GM12878 (cell line): ENCODE results near the gene CTNNA3. TPM values are rescaled to one million over a fixed set of nuclear protein-coding genes. Genes with fewer than 3 reads are reported as not detected.

Experiments
- ATAC-seq: fragments of 200-7000 bp; cut with Tn5 transposase; 3 replicates; pipeline ENCODE4 v1.9.1; 2020; ENCODE audit warnings: mild to moderate bottlenecking, moderate library complexity
- BruUV-seq: library from RNA; stranded (reverse); fragments of 400-500 nt; replicated peaks from 2 replicates; lab custom pipeline; 2021; lab: Mats Ljungman, UMichigan
- CTCF ChIA-PET: fragments of 300-600 bp; sonication (Branson Sonifier 250); formaldehyde crosslinking; extraction: SDS; loops from one replicate; lab custom pipeline; 2021; ENCODE audit warnings: inconsistent platforms; lab: Yijun Ruan, JAX
- POLR2A ChIA-PET: fragments of 350-600 bp; formaldehyde crosslinking; extraction: SDS; loops from one replicate; lab custom pipeline; 2021; ENCODE audit warnings: inconsistent platforms; lab: Charles Lee
- RAD21 ChIA-PET: fragments of 300-600 bp; sonication (Branson Sonifier 250); formaldehyde crosslinking; loops from one replicate; lab custom pipeline; 2023; ENCODE audit warnings: antibody characterized with exemption; ENCODE audit not compliant: unreplicated experiment; lab: Charles Lee
- SMC1A ChIA-PET: fragments of 300-600 bp; sonication (Branson Sonifier 250); formaldehyde crosslinking; loops from one replicate; lab custom pipeline; 2023; ENCODE audit not compliant: unreplicated experiment, uncharacterized antibody; lab: Charles Lee
- DNase-seq: peaks from one replicate; pipeline ENCODE4 v3.0.0-alpha.2; 2011; ENCODE audit warnings: low read depth, low spot score
- FAIRE-seq: peaks from 3 replicates; lab custom pipeline; 2011; peaks lifted over from hg19 to GRCh38; lab: Jason Lieb, UNC
- H2AFZ ChIP-seq: 2 replicates; pipeline ENCODE4 v1.6.0; 2011; ENCODE audit warnings: low read depth, low read length, control low read depth; ENCODE audit not compliant: control insufficient read depth
- H3K27ac ChIP-seq: 2 replicates; pipeline ENCODE4 v1.5.1; 2011; ENCODE audit warnings: control low read depth; ENCODE audit not compliant: control insufficient read depth, insufficient read depth
- H3K27me3 ChIP-seq, 2 experiments: replicated peaks in 1 of 2; 2 replicates each; pipeline versions ENCODE4 v1.6.0 to v1.6.1; 2011; ENCODE audit warnings: low read length in 1 of 2; ENCODE audit not compliant: control insufficient read depth in 2 of 2, insufficient read depth in 2 of 2
- H3K36me3 ChIP-seq, 2 experiments: 2 replicates each; pipeline ENCODE4 v1.5.1; 2011; ENCODE audit warnings: low read length in 1 of 2; ENCODE audit not compliant: control insufficient read depth in 2 of 2, insufficient read depth in 2 of 2
- H3K4me1 ChIP-seq: 2 replicates; pipeline ENCODE4 v1.6.1; 2011; ENCODE audit warnings: mild to moderate bottlenecking, low read length, moderate library complexity, mixed read lengths; ENCODE audit not compliant: control insufficient read depth, insufficient read depth
- H3K4me2 ChIP-seq: 2 replicates; pipeline ENCODE4 v1.6.0; 2011; ENCODE audit warnings: control low read depth; ENCODE audit not compliant: control insufficient read depth, insufficient read depth
- H3K4me3 ChIP-seq: fragments of 200-600 bp; sonication (generic); 2 replicates; pipeline ENCODE4 v1.5.1; 2016
- H3K79me2 ChIP-seq: 2 replicates; pipeline ENCODE4 v1.6.0; 2011; ENCODE audit warnings: low read length; ENCODE audit not compliant: control insufficient read depth, insufficient read depth
- H3K9ac ChIP-seq: 2 replicates; pipeline ENCODE4 v1.8.0; 2011; ENCODE audit warnings: low read length, control low read depth, mixed read lengths; ENCODE audit not compliant: control insufficient read depth, insufficient read depth
- H3K9me3 ChIP-seq: replicated peaks from 3 replicates; pipeline ENCODE4 v1.5.1; 2011; ENCODE audit warnings: mild to moderate bottlenecking, low read length; ENCODE audit not compliant: control insufficient read depth, insufficient read depth
- H4K20me1 ChIP-seq: 2 replicates; pipeline ENCODE4 v1.6.0; 2011; ENCODE audit not compliant: control insufficient read depth, insufficient read depth
- CHD1 ChIP-seq: IDR thresholded peaks from 2 replicates; pipeline ENCODE4 v1.6.1; 2012; ENCODE audit warnings: low read depth, low read length, improper control_type of control experiment
- GABPA ChIP-seq: IDR thresholded peaks from 2 replicates; pipeline ENCODE4 v1.6.1; 2014; ENCODE audit warnings: antibody characterized with exemption, low read depth, mild to moderate bottlenecking, inconsistent platforms
- MXI1 ChIP-seq: fragments of 150-350 bp; IDR thresholded peaks from 2 replicates; pipeline ENCODE4 v1.6.1; 2011; ENCODE audit warnings: low read depth, mild to moderate bottlenecking, inconsistent platforms, low read length, improper control_type of control experiment
- NFXL1 ChIP-seq: fragments of 450-650 bp; IDR thresholded peaks from 2 replicates; pipeline ENCODE4 v1.6.1; 2017; ENCODE audit warnings: antibody characterized with exemption, mild to moderate bottlenecking, borderline replicate concordance
- NFYB ChIP-seq: IDR thresholded peaks from 2 replicates; pipeline ENCODE4 v1.6.1; 2011; ENCODE audit warnings: low read depth, mild to moderate bottlenecking, low read length, improper control_type of control experiment, moderate library complexity; ENCODE audit not compliant: insufficient read depth
- POU2F2 ChIP-seq: IDR thresholded peaks from 3 replicates; pipeline ENCODE4 v1.6.1; 2011; ENCODE audit warnings: low read depth, mild to moderate bottlenecking, low read length, borderline replicate concordance
- WGBS: methylation state at CpG from one replicate; pipeline ENCODE4 v1.1.6; 2016; ENCODE audit warnings: low lambda C conversion rate; ENCODE audit not compliant: insufficient replicate concordance, insufficient coverage; ENCODE audit errors: missing lambda C conversion rate; 5-methylcytosine and 5-hydroxymethylcytosine counted together
- in situ Hi-C: fragments of 300-500 bp; cut with MboI; formaldehyde crosslinking; loops from 9 replicates; pipeline ENCODE4 v1.14.3; 2018; ENCODE audit warnings: mixed read lengths
- intact Hi-C: fragments of 100-400 bp; cut with micrococcal nuclease; formaldehyde crosslinking; loops from one replicate; pipeline ENCODE4 v1.14.2; 2022; ENCODE audit not compliant: unreplicated experiment
- polyA plus RNA-seq, 11 experiments: library from polyadenylated mRNA; depleted of rRNA in 4 of 11; unstranded in 6 of 11; stranded (reverse) in 5 of 11; fragments of >200 nt; fragmentation: Nextera tagmentation in 4 of 11; fragmentation: Illumina TruSeq in 1 of 11; extraction: Ambion mirVana in 4 of 11; extraction: Trizol in 1 of 11; gene quantifications; 1 replicate in 1 of 11; 2 replicates in 10 of 11; pipeline versions ENCODE4 v1.2.1 to v1.2.3, GENCODE V29; 2011 to 2016; ENCODE audit warnings: inconsistent platforms in 2 of 11, missing spikeins in 2 of 11, low read depth in 1 of 11
- total RNA-seq, 4 experiments: library from RNA; depleted of rRNA in 3 of 4; stranded (reverse); fragments of >200 nt in 3 of 4; fragmentation: Illumina TruSeq in 1 of 4; extraction: Trizol in 1 of 4; gene quantifications; 2 replicates each; pipeline versions ENCODE4 v1.2.1 to v1.2.3, GENCODE V29; 2013 to 2021
- TF ChIP-seq, protein P1 (sequence below): IDR thresholded peaks from 2 replicates; pipeline ENCODE4 v1.6.1; 2012; ENCODE audit warnings: low read depth, low read length, improper control_type of control experiment

Gene CTNNA3
- total and polyA plus RNA-seq, 10 of the 15 experiments (the other 5 are each of a cell fraction or from before 2014, with no cell fraction given) = under 0.01 to 4.5 (median 0.22) TPM; not detected in 2

DNA sequence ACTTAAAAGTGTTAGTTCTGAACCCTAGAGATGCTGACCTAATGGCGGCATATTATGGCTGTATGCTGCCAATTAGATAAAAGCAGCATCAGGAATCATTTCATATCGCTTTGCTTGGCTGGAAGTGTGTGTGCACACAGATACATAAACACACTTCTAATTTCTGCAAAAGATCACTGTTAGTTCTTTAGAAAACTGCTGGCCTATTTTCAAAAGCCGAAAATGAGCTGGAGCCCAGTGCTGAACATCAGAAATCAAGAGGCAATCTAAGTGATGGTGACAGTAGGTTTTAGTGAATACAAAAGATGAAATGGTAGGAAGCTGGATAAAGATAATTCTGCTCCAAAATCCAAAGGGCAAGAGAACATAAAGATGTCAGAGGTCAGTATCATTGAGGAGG is 1516.0 kb downstream of the CTNNA3 start:
- no peaks in the 10 kb centered on the region for H3K9me3 ChIP-seq
- SMC1A ChIA-PET = interaction anchor here (0.6 to 1.7 kb wide), 4 partner anchors 12 to 1749 kb away, joined by 3 to 5 read pairs (median 3); no protein-coding TSS in a partner anchor
- peak overlapping the region; percentile 39 for H2AFZ ChIP-seq
- RAD21 ChIA-PET = interaction anchor here (0.7 to 1.4 kb wide), 5 partner anchors 628 to 1448 kb away, joined by 3 to 4 read pairs (median 3); no protein-coding TSS in a partner anchor
- H3K4me2 ChIP-seq = no peak overlapping the region
- ATAC-seq (no peak), FAIRE-seq (no peak), DNase-seq (no peak)
- BruUV-seq = no TSS peak
- POLR2A ChIA-PET = no interaction called here
- no peaks in the 10 kb centered on the region for H4K20me1 ChIP-seq
- intact Hi-C loops = loop anchor here (2.0 to 10.0 kb wide), 3 partner anchors 625 to 1445 kb away; no protein-coding TSS in a partner anchor
- 43% methylated on average over 3 of the region's 3 CpGs for WGBS
- H3K4me1 ChIP-seq = no peaks in the 10 kb centered on the region
- H3K9ac ChIP-seq = no peak overlapping the region
- in situ Hi-C loops = no loop called here
- H3K27me3 ChIP-seq = no peaks in the 10 kb centered on the region
- no peak overlapping the region for H3K4me3 ChIP-seq
- TF ChIP-seq GABPA (0 out of 2 replicates have a peak, but pooled peaks have one; percentile 5), CHD1 (no peak)
- H3K79me2 ChIP-seq = no peaks in the 10 kb centered on the region
- no peak overlapping the region for H3K27ac ChIP-seq
- H3K36me3 ChIP-seq = no peaks in the 10 kb centered on the region
- CTCF ChIA-PET = interaction anchor here (1.1 to 2.8 kb wide), 11 partner anchors 12 to 1448 kb away, joined by 3 to 15 read pairs (median 4); no protein-coding TSS in a partner anchor

DNA sequence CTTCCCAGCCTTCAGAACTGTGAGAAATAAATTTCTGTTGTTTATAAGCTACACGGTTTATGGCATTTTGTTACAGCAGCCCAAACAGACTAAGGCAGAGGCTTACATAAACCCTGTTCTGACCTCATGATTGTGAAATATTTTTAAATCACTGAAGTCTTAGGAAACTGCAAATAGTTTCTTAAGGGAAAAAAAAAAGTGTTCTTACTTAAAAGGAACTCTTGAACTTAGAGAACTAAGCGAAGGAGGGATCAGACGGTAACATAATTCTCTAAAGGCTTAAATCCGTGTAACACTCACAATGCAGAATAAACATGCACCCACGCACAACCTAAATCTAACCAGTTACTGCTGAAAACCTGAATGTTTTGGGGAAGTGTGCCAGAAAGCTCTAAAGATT is 1519.2 kb downstream of the CTNNA3 start:
- no peak for DNase-seq
- no peak overlapping the region for H2AFZ ChIP-seq
- no TSS peak for BruUV-seq
- ChIA-PET SMC1A (interaction anchor here (1.0 kb wide), 2 partner anchors 87 to 598 kb away, joined by 3 to 4 read pairs; no protein-coding TSS in a partner anchor), POLR2A (no interaction called here), CTCF (interaction anchor here (1.5 kb wide), 1 partner anchor 10 kb away, joined by 4 read pairs; no protein-coding TSS in a partner anchor), RAD21 (no interaction called here)
- no peak overlapping the region for H3K4me2 ChIP-seq
- H3K36me3 ChIP-seq = no peaks in the 10 kb centered on the region
- H3K9ac ChIP-seq = no peak overlapping the region
- H3K4me3 ChIP-seq = no peak overlapping the region
- H3K9me3 ChIP-seq = no peaks in the 10 kb centered on the region
- ATAC-seq = no peak
- H3K27me3 ChIP-seq = no peaks in the 10 kb centered on the region
- no peak for FAIRE-seq
- in situ Hi-C loops = no loop called here
- H3K4me1 ChIP-seq = no peaks in the 10 kb centered on the region
- WGBS = 46% methylated on average over 5 of the region's 5 CpGs
- no peaks in the 10 kb centered on the region for H3K79me2 ChIP-seq
- intact Hi-C loops = no loop called here
- no peaks in the 10 kb centered on the region for H4K20me1 ChIP-seq
- no peak overlapping the region for H3K27ac ChIP-seq
- no peak for TF ChIP-seq NFXL1
- no peak for TF ChIP-seq NFYB
- no peak for TF ChIP-seq POU2F2
- TF ChIP-seq, protein P1, sequence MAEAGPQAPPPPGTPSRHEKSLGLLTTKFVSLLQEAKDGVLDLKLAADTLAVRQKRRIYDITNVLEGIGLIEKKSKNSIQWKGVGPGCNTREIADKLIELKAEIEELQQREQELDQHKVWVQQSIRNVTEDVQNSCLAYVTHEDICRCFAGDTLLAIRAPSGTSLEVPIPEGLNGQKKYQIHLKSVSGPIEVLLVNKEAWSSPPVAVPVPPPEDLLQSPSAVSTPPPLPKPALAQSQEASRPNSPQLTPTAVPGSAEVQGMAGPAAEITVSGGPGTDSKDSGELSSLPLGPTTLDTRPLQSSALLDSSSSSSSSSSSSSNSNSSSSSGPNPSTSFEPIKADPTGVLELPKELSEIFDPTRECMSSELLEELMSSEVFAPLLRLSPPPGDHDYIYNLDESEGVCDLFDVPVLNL = no peak
- TF ChIP-seq MXI1 = no peak
